ENCODE measurements around the gene RNF38.

Gene RNF38

GRCh38 chr9:36289836-36290435, 110.1 kb downstream of the RNF38 start:
- no peaks in the 10 kb centered on the region for H3K36me3 ChIP-seq (ENCODE audit: control insufficient read depth in 1 of 2, insufficient read depth in 2 of 2, low read length in 2 of 2)
- H3K27ac ChIP-seq (ENCODE audit: low read length): no peak overlapping the region
- no peaks in the 10 kb centered on the region for H3K9me3 ChIP-seq (ENCODE audit: control insufficient read depth in 1 of 2, low read length in 2 of 2)
- H3K4me3 ChIP-seq (ENCODE audit: low read depth in 1 of 2, low read length in 2 of 2): no peak overlapping the region
- no peaks in the 10 kb centered on the region for H3K4me1 ChIP-seq (ENCODE audit: control insufficient read depth in 1 of 2, insufficient read depth in 2 of 2, low read length in 2 of 2)
- H3K27me3 ChIP-seq (ENCODE audit: low read depth, low read length): no peaks in the 10 kb centered on the region

- no peaks in the 10 kb centered on the region for H3K27me3 ChIP-seq (ENCODE audit: low read depth, low read length)
- H3K27ac ChIP-seq (ENCODE audit: low read length): no peak overlapping the region
- H3K4me3 ChIP-seq (ENCODE audit: low read depth in 1 of 2, low read length in 2 of 2): no peak overlapping the region
- H3K9me3 ChIP-seq (ENCODE audit: control insufficient read depth in 1 of 2, low read length in 2 of 2): no peaks in the 10 kb centered on the region
- no peaks in the 10 kb centered on the region for H3K4me1 ChIP-seq (ENCODE audit: control insufficient read depth in 1 of 2, insufficient read depth in 2 of 2, low read length in 2 of 2)
- H3K36me3 ChIP-seq (ENCODE audit: control insufficient read depth in 1 of 2, insufficient read depth in 2 of 2, low read length in 2 of 2): no peaks in the 10 kb centered on the region
These were observed 112.0 kb downstream of the RNF38 start for GRCh38 chr9:36288070-36288469.
